Iris pigment epithelial cell (primary cell): Measurements from ENCODE around the gene CIDEA.
A peak's percentile ranks its signal among the peaks of the same experiment; 100 is the strongest.
"Not testable (repeated sequence)": the region's sequence is repeated elsewhere in the genome, so short reads cannot be mapped to it uniquely, and the experiment has no call there.

Source experiments
- DNase-seq: peaks from one replicate; pipeline ENCODE4 v3.0.0-alpha.2; 2011; ENCODE audit warnings: low read depth

Gene CIDEA

DNA sequence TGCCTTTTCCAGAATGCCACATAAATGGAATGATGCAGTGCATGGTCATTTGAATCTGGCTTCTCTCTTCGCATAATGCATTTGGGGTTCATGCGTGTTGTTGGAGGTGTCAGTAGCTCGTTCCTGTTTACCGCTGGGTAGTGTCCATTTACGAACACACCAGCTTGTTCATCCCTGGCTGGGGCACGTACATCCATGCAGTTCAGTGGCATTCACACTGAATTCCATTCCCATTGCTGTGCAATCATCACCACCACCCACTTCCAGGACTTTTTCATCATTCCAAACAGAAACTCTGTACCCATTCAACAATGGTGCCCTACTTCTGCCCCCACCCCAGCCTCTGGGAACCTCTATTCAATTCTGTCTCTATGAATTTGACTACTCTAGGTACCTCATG, 14.7 kb upstream of the CIDEA start:
- DNase-seq: no peak

DNA sequence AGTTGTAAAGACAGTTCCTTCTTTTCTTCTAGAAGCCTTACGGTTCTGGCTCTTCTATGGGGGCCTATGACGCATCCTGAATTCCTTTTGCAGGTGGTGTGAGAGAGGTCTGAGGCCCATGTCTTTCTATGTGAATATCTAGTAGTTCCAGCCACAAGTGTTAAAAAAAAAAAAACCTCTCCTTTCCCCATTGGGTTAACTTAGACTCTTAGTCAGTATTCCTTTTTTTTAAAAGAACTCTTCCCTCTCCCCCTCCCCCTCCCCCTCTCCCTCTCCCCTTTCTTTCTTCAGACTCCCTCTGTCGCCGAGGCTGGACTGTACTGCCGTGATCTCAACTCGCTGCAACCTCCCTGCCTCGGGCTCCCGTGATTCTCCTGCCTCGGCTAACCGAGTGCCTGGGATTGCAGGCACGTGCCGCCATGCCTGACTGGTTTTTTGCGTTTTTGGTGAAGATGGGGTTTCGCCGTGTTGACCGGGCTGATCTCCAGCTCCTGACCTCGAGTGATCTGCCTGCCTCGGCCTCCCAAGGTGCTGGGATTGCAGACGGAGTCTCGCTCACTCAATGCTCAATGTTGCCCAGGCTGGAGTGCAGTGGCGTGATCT, 11.4 kb upstream of the CIDEA start:
- DNase-seq: no peak

GRCh38 chr18:12243272-12243671, 10.9 kb upstream of the CIDEA start:
- DNase-seq: not testable (repeated sequence)

DNA sequence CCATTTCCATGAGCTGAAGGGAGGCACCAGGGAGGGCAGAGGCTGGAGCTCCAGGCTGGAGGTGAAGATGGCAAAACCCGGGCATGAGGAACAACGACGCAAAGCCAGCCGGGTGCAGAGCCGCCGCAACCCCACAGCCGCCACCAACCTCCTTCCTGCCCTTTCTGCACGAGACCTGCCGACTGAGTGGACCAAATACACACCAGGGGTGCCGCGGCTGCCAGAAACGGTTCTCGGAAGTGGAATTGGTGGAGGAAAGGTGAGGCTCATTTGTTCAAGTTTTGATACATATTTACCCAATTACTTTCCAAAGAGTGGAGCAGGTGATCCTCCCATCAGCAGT, 8.4 kb upstream of the CIDEA start:
- no peak for DNase-seq

GRCh38 chr18:12246849-12247808, 7.0 kb upstream of the CIDEA start:
- DNase-seq: peak; percentile 27

DNA sequence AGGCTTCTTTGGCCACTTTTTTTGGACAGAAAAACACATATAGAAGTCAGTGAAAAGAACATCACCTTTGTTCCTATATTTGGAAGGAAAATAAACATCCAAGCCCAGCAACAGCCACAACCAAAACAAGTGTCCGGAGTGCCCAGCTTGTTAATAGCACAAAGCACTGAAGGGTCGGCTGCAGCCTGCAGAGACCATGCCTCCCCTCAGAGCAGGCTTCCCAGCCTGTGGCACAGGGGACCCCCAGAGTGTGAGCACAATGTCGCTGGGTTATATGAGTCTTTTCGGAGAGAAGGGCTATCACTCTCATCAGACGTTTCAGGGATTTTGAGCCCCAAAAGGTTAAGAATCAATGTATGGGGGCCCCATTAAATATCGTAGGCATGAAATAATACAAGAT, 6.2 kb upstream of the CIDEA start:
- DNase-seq: no peak

DNA sequence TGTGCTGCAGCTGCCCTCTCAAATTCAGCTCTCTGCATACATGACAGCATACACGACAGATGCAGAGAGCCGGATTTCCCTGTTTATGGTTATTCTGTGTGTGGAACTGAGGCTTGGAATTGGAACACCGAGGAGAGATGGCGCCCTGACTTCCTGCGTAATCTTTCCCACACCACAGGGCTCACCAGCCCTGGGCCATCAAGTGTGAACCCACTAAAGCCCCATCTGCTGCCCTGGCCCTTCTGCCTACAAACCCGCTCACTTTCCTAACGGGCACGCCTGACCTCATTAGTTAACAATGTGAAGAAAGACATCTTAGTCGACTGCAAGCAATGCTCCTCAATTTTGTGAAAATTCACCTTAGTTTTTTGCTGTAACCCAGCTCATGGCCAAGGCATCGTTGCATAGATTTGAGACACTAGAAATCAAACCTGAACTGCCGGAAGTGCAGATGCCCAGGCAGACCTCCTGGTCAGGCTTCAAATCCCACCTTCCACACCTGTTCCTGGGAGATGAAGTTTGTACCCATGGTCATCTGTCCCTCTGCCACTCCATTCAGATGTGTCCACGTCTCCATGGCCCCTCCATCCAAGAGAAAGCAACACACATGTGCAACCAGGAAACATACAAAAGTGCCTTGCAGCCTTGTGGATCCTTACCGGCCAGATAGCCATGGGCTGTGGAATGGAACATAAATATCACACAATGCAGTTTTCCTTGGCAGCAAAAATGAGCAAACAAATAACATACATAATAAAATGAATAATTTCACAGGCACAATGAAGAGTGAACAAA, 5.0 kb upstream of the CIDEA start:
- DNase-seq: no peak

GRCh38 chr18:12251311-12251710, 2.9 kb upstream of the CIDEA start:
- no peak for DNase-seq

DNA sequence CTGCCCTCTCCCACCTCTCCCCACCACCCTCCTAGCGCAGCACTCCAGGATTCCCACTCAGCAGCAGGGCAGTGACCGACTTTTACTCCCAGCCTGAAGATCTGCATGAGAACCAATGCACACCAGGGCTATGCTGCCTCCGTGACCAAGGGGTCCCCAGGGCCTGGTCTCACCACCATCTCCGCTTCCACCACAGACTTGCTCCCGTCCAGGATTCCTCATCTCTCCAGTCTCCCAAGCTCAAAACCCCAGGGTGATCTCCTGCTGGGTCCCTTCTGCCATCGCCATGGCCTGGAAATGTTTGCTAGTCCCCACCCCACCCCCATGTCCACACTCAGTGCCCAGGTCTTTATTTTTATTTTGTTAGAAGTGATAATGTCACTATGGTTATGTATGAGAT, 2.1 kb upstream of the CIDEA start:
- DNase-seq: no peak

GRCh38 chr18:12253027-12253426, 1.1 kb upstream of the CIDEA start:
- DNase-seq: no peak

DNA sequence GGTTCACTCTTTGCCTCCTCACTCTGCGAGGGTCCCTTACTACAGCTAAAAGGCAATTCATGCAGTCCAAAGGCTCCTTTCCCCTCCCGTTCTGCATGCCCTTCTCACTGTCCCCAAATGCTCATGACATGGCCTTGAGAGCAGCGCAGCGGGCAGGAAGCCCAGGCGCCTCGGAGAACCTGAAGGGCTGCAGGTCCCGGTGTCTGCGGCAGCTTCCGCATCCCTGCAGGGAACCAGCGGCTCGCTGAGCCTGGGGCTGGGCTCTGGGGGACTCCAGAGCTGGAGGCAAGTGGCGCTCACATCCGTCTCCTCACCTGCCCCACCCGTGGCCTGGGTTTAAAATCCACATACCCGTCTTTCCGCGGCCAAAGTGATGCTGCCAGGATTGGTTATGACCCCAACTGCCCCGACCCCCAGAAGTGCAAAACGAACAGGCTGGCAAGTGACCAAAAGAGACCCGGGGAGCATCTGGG, 462 bp upstream of the CIDEA start:
- no peak for DNase-seq

GRCh38 chr18:12254820-12255511, 805 bp downstream of the CIDEA start:
- no peak for DNase-seq

GRCh38 chr18:12255626-12256026, 1.5 kb downstream of the CIDEA start:
- DNase-seq: no peak

- no peak for DNase-seq
These were observed 2.8 kb downstream of the CIDEA start for GRCh38 chr18:12256951-12257350.

DNA sequence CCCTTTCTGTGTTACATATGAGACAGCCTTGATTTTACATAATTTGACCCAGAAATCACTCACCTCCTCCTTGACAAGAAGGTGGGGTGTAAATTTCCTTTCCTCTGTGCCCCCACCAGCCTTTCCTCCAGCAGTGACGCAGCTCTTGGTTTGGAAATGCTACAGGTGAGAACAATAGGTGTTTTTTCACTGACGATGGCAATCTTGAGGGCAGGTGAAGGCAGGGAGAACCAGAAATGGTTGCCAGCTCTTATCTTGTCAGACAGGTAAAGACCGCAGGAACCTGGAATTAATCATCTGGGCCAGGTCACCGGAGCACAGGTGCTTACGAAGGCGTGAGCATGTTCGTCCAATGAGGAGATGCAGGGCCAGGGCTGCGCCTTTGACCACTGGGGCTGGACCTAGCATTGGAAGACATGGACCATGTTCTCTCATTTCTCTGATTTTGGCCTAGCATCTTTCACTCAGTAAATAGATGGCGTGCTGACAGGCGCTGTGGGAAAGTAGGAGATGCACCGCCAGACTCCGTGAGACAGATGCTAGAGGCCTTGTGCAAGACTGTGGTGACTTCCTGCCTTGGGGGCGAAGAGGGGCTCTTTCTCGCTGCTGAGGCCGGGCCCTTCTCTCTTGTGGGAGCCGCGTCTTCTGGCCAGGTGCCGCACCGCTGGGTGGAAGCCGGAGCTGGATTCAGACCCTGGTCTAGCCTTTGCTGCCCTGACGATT, 4.0 kb downstream of the CIDEA start:
- DNase-seq: no peak

GRCh38 chr18:12258719-12259705, 4.9 kb downstream of the CIDEA start:
- DNase-seq: no peak

DNA sequence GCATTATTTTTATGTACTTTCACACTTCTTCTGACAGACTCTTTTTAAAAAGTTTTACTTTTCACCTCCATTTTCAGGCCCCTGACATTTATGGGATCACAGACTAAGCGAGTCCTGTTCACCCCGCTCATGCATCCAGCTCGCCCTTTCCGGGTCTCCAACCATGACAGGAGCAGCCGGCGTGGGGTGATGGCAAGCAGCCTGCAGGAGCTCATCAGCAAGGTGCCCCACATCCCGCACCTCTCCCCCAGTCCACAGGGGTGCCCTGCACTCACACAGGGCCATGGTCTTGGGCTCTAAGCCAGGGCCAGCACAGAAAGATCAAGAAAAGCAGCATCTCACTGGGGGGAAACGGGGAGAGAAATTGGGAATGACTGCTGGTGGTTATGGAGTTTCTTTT, 8.6 kb downstream of the CIDEA start:
- DNase-seq: no peak

DNA sequence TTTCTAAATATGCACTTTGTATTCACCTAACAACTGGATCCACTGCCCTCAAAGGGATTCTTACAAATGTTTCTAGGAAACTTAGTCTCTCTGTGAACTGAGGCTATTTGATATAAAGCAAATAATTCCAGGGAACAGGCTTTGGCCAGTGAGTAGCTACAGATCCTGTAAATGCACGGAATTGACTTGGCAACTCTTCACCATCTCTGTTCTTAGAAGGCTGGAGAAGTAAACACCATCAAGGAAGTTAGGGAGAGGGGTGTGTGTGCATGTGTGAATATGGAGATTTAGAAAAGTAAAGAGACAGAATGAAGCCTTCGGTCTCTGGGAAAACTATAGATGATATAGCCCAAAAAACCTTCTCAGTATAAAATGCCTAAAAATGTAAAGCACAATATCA, 10.7 kb downstream of the CIDEA start:
- no peak for DNase-seq

GRCh38 chr18:12271376-12272235, 17.4 kb downstream of the CIDEA start:
- DNase-seq: peak; percentile 76
